Osteocyte (in vitro differentiated cells): ENCODE measurements around the gene HDAC4. TPM values are rescaled to one million over a fixed set of nuclear protein-coding genes. Genes with fewer than 3 reads are reported as not detected.

Source experiments
- DNase-seq: peaks from one replicate; pipeline ENCODE4 v3.0.0; 2021; ENCODE audit warnings: mixed read lengths; ENCODE audit not compliant: unreplicated experiment; ENCODE audit errors: extremely low spot score
- H3K27ac Mint-ChIP-seq: one replicate; pipeline ENCODE4 v1.8.0; 2021; ENCODE audit warnings: mild to moderate bottlenecking, mixed read lengths; ENCODE audit not compliant: unreplicated experiment
- H3K27me3 Mint-ChIP-seq: one replicate; pipeline ENCODE4 v1.8.0; 2021; ENCODE audit warnings: mixed read lengths; ENCODE audit not compliant: unreplicated experiment
- H3K36me3 Mint-ChIP-seq: one replicate; pipeline ENCODE4 v1.8.0; 2021; ENCODE audit warnings: mixed read lengths; ENCODE audit not compliant: unreplicated experiment
- H3K4me1 Mint-ChIP-seq: one replicate; pipeline ENCODE4 v1.8.0; 2021; ENCODE audit warnings: mixed read lengths; ENCODE audit not compliant: unreplicated experiment
- H3K4me3 Mint-ChIP-seq: one replicate; pipeline ENCODE4 v1.8.0; 2021; ENCODE audit warnings: mild to moderate bottlenecking, moderate library complexity, mixed read lengths; ENCODE audit not compliant: unreplicated experiment
- H3K9me3 Mint-ChIP-seq: one replicate; pipeline ENCODE4 v1.8.0; 2021; ENCODE audit warnings: mixed read lengths; ENCODE audit not compliant: unreplicated experiment
- total RNA-seq: library from RNA; stranded (reverse); gene quantifications from 2 replicates; pipeline ENCODE4 v1.2.1, GENCODE V29; 2021
- TF ChIP-seq, protein P1 (sequence below): fragments of 200-600 bp; sonication (generic); IDR thresholded peaks from 2 replicates; pipeline ENCODE4 v1.5.0; 2021; ENCODE audit warnings: antibody characterized with exemption, mild to moderate bottlenecking, moderate library complexity

Gene HDAC4
- total RNA-seq, 1 donor from 2014 or later, result 30.3 TPM

GRCh38 chr2:239443102-239443620 lies 42.3 kb upstream of the HDAC4 start:
- Mint-ChIP-seq H3K27me3 (peaks cover 37% of the 10 kb centered on the region), H3K4me3 (no peak overlapping the region), H3K36me3 (no peaks in the 10 kb centered on the region), H3K9me3 (peaks cover 1% of the 10 kb centered on the region), H3K27ac (no peak overlapping the region), H3K4me1 (peaks cover 25% of the 10 kb centered on the region)
- DNase-seq, result peak; percentile 54
- TF ChIP-seq, protein P1, sequence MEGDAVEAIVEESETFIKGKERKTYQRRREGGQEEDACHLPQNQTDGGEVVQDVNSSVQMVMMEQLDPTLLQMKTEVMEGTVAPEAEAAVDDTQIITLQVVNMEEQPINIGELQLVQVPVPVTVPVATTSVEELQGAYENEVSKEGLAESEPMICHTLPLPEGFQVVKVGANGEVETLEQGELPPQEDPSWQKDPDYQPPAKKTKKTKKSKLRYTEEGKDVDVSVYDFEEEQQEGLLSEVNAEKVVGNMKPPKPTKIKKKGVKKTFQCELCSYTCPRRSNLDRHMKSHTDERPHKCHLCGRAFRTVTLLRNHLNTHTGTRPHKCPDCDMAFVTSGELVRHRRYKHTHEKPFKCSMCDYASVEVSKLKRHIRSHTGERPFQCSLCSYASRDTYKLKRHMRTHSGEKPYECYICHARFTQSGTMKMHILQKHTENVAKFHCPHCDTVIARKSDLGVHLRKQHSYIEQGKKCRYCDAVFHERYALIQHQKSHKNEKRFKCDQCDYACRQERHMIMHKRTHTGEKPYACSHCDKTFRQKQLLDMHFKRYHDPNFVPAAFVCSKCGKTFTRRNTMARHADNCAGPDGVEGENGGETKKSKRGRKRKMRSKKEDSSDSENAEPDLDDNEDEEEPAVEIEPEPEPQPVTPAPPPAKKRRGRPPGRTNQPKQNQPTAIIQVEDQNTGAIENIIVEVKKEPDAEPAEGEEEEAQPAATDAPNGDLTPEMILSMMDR, result no peak

GRCh38 chr2:239442192-239442591 lies 41.4 kb upstream of the HDAC4 start:
- H3K4me3 Mint-ChIP-seq, result no peak overlapping the region
- peaks cover 36% of the 10 kb centered on the region for H3K27me3 Mint-ChIP-seq
- DNase-seq, result no peak
- H3K27ac Mint-ChIP-seq, result no peak overlapping the region
- TF ChIP-seq, protein P1, result no peak
- no peaks in the 10 kb centered on the region for H3K36me3 Mint-ChIP-seq
- no peaks in the 10 kb centered on the region for H3K9me3 Mint-ChIP-seq
- peaks cover 25% of the 10 kb centered on the region for H3K4me1 Mint-ChIP-seq

GRCh38 chr2:239441261-239442078 lies 40.6 kb upstream of the HDAC4 start:
- no peaks in the 10 kb centered on the region for H3K36me3 Mint-ChIP-seq
- H3K27me3 Mint-ChIP-seq, result peaks cover 33% of the 10 kb centered on the region
- peak overlapping the region; percentile 62 for H3K4me3 Mint-ChIP-seq
- peaks cover 25% of the 10 kb centered on the region for H3K4me1 Mint-ChIP-seq
- TF ChIP-seq, protein P1, result no peak
- no peaks in the 10 kb centered on the region for H3K9me3 Mint-ChIP-seq
- no peak for DNase-seq
- peak overlapping the region; percentile 80 for H3K27ac Mint-ChIP-seq

DNA sequence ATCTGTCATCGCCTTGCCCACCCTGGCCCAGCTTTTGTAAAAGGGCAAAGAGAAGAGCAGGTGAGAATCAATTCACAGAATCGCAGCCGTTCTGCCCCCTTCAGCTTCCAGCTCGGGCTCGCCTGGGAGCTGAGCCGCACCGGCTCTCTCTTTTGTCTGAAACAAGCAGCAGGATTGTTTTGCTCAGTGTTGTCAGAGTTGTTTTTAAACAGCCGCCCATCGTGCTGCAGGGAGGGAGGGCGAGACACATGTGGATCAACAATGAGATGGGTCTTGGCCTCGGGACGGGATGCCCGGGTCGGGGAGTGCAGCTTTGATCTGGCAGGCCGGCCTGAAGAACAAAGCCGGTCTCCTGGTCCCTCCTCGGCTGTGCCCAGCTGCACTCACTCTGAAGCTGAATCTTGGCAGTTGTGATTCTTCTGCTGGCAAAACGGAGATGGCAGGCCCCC lies 39.7 kb upstream of the HDAC4 start:
- DNase-seq, result no peak
- TF ChIP-seq, protein P1, result no peak
- H3K9me3 Mint-ChIP-seq, result no peaks in the 10 kb centered on the region
- no peaks in the 10 kb centered on the region for H3K36me3 Mint-ChIP-seq
- H3K4me1 Mint-ChIP-seq, result peaks cover 25% of the 10 kb centered on the region
- H3K27me3 Mint-ChIP-seq, result peaks cover 29% of the 10 kb centered on the region
- H3K27ac Mint-ChIP-seq, result peak overlapping the region; percentile 80
- peak overlapping the region; percentile 62 for H3K4me3 Mint-ChIP-seq

GRCh38 chr2:239439754-239440315 lies 39.0 kb upstream of the HDAC4 start:
- Mint-ChIP-seq H3K4me1 (peaks cover 25% of the 10 kb centered on the region), H3K36me3 (no peaks in the 10 kb centered on the region), H3K9me3 (no peaks in the 10 kb centered on the region), H3K27ac (no peak overlapping the region), H3K27me3 (peaks cover 29% of the 10 kb centered on the region), H3K4me3 (no peak overlapping the region)
- no peak for DNase-seq
- TF ChIP-seq, protein P1, result no peak
